HG03354 (cell line): ENCODE measurements around the gene POLD2.

ENCODE experiments used
- ATAC-seq: cut with Tn5 transposase; IDR thresholded peaks from one replicate; pipeline ENCODE4 v1.9.1; 2021; ENCODE audit warnings: mild to moderate bottlenecking; ENCODE audit not compliant: unreplicated experiment, poor library complexity, severe bottlenecking

POLD2 gene

DNA sequence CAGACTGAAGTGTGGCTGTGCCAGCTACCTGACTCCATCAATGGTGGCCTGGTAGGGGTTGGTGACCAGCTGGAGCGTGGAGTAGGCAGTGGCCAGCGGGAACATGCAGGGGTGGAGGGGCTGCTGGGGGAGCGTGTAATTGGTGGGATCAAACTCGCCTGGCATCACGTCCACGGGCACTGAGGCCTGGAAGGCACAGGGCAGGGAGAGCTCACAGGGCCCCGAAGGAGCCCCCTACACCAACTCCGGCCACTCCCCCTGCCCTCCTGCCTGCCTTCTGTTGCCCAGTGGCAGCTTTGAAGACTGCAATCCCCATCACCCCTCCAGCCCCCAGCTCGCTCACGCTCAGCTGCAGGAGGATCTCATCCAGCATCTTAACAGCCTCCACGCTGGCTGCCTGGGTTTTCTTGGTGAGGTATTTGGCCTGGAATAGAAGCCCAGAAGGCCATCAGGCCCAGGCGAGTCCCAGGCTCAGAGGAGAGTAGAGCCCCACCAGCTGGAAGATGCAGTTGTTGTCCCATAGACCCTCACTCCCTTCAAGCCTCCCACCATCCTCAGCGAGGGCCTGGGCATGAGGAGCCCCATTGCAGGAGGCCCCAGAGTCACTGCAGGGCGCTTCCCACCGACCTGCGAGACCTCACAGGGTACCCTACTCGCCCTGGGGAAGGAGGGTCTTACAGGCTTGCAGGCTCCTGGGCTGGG, 7.1 kb downstream of the POLD2 start:
- ATAC-seq, result no peak

DNA sequence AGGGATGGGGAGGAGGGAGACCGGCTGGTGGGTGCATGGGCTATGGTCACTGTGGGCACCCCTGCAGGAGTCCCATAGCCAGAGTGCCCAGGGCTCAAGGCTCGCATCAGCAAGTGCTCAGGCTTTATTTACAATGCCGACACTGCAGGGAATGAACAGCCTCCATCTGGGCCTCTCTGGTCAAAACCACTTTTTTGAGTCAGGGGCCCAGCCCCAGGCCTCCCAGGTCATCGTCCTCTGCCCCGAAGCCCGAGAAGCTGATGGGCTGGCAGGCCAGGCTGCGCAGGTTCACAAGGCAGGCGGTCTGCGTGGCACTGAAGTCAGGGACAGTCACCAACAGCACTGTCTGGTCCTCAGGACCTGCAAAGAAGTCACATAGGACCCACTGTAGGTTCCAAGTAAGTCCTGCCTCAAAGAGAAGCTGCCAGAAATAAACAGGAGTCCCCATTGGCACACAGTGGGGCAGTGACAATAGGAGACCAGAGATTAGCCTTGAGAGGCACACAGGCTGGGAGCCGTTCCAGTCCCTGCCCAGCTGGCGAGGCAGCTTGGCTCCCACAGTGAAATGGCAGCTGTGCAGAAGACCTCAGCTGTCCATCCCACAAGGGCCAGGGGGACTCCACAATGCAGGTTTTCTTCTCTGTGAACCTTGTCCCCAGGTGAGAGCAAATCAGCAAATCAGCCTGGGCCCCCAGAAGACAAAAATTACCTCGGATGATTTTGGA, 8.6 kb downstream of the POLD2 start:
- no peak for ATAC-seq

DNA sequence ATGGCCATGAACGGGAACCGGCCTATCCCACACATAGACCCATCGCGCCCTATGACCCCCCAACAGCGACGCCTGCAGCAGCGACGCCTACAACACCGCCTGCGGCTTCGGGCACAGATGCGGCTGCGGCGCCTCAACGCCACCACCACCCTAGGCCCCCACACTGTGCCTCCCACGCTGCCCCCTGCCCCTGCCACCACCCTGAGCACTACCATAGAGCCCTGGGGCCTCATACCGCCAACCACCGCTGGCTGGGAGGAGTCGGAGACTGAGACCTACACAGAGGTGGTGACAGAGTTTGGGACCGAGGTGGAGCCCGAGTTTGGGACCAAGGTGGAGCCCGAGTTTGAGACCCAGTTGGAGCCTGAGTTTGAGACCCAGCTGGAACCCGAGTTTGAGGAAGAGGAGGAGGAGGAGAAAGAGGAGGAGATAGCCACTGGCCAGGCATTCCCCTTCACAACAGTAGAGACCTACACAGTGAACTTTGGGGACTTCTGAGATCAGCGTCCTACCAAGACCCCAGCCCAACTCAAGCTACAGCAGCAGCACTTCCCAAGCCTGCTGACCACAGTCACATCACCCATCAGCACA, 9.5 kb downstream of the POLD2 start:
- no peak for ATAC-seq

DNA sequence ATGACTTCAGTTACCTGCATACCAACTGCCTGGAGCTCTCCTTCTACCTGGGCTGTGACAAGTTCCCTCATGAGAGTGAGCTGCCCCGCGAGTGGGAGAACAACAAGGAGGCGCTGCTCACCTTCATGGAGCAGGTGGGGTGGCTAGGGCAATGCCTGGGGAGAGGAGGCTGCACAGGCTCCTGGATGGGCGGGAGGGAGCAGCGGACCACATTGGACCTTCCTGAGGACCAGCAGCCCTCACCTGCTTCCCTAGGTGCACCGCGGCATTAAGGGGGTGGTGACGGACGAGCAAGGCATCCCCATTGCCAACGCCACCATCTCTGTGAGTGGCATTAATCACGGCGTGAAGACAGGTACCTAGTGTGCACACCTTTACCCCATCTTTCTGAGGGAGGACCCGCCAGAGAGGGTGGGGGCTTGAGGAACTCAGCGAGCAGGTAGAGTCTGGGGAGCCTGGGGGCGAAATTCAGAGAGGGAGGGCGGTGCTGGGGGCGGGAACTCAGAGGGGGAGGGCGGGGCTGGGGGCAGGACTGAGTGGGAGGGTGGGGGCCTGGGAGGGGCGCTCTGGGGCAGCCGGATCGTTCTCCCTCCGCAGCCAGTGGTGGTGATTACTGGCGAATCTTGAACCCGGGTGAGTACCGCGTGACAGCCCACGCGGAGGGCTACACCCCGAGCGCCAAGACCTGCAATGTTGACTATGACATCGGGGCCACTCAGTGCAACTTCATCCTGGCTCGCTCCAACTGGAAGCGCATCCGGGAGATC, 10.2 kb downstream of the POLD2 start:
- ATAC-seq, result no peak

DNA sequence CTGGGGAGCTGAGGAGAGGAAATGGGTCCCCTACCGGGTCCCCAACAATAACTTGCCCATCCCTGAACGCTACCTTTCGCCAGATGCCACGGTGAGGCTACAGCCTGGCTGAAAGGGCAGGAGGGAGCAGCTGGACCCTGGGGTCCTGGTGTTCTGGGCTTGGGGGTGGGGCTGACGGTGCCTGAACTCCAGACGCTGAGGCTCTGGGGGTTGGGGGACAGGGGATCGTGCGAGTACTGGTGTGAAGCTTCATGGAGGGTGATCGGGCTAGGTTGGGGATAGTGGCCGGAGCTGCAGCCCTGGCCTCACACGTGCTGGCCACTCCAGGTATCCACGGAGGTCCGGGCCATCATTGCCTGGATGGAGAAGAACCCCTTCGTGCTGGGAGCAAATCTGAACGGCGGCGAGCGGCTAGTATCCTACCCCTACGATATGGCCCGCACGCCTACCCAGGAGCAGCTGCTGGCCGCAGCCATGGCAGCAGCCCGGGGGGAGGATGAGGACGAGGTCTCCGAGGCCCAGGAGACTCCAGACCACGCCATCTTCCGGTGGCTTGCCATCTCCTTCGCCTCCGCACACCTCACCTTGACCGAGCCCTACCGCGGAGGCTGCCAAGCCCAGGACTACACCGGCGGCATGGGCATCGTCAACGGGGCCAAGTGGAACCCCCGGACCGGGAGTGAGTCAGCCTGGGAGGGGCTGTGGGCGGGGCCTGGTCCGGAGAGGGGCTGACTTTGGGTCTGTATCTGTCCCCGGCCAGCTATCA, 10.9 kb downstream of the POLD2 start:
- no peak for ATAC-seq

DNA sequence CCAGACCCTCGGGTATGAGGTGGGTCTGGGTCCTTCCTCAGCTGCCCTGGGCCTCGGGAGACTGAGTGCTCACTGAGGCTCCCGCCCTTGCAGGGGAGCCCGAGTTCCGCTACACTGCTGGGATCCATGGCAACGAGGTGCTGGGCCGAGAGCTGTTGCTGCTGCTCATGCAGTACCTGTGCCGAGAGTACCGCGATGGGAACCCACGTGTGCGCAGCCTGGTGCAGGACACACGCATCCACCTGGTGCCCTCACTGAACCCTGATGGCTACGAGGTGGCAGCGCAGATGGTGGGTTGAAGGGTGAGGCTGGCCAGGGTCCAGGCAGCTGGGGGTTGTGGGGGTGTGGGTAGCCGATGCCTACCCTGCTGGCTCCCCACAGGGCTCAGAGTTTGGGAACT, 11.6 kb downstream of the POLD2 start:
- no peak for ATAC-seq

DNA sequence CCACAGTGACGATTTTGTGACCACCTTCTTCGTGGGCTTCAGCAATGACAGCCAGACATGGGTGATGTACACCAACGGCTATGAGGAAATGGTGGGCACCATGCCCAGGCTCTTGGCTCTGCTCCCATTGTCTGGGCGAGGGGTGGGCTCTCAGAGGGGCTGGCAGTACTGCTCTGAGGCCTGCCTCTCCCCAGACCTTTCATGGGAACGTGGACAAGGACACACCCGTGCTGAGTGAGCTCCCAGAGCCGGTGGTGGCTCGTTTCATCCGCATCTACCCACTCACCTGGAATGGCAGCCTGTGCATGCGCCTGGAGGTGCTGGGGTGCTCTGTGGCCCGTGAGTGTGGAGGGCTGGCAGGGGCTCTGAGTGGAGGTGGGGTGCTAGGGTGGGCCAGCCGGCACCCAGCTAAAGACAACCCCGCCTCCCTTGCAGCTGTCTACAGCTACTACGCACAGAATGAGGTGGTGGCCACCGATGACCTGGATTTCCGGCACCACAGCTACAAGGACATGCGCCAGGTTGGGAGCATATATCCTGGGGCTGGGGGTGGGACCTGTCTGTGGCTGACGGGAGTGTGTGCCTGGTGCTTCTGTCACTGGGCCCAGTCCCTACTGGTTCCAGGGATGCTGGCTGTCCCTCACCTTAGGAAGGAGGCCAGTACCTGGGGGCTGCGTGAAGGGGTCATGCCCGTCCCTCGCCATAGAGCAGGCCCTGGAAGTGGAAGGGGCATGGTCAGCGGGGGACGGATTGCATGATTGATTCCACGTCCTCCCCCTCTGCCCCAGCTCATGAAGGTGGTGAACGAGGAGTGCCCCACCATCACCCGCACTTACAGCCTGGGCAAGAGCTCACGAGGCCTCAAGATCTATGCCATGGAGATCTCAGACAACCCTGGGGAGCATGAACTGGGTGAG, 12.4 kb downstream of the POLD2 start:
- no peak for ATAC-seq

DNA sequence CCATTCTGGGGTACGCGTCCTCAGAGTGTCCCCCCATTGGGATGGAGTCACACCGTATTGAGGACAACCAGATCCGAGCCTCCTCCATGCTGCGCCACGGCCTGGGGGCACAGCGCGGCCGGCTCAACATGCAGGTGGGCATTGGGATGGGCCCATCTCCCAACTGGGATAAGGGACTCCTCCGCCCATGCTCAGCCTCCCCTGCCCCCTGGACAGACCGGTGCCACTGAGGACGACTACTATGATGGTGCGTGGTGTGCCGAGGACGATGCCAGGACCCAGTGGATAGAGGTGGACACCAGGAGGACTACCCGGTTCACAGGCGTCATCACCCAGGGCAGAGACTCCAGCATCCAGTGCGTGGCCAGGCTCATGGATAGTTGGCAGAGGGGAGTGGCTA, 13.4 kb downstream of the POLD2 start:
- no peak for ATAC-seq

DNA sequence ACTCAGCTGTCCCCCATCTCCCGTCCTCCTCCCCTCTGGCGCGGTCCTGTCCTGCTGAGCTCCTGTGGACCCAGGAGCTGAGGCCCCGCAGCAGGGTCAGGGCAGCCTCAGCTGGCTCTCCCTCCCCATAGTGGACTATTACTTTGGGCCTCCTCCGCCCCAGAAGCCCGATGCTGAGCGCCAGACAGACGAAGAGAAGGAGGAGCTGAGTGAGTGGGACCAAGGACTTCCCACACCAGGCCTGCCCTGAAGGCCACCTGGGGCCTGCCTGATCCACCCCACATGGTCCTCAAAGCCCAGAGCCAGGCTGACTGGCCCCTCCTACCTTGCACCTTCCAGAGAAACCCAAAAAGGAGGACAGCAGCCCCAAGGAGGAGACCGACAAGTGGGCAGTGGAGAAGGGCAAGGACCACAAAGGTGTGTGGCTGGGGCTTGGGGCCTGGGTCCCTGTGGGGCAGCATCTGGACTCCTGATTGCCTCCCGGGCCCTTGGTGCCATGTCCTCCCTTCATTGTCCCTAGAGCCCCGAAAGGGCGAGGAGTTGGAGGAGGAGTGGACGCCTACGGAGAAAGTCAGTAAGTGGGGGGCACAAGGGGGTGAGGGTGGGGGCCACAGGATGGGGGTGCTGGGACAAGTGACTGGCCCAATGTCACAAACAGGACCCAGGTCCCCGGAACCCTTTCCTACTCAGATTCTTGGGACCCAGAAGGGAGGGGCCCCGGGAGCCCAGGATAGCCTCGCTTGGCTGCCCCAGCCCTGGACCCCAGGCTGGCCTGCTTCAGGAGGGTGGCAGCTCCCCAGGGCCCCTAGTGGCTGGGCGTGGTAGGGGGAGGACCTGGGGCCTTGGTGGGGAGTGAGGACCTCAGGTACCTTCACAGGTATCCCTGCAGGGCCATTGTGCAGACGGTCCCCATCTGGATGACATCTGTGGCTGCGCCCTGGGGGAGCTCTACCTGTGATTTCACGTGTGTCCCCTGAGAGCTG, 14.3 kb downstream of the POLD2 start:
- no peak for ATAC-seq

DNA sequence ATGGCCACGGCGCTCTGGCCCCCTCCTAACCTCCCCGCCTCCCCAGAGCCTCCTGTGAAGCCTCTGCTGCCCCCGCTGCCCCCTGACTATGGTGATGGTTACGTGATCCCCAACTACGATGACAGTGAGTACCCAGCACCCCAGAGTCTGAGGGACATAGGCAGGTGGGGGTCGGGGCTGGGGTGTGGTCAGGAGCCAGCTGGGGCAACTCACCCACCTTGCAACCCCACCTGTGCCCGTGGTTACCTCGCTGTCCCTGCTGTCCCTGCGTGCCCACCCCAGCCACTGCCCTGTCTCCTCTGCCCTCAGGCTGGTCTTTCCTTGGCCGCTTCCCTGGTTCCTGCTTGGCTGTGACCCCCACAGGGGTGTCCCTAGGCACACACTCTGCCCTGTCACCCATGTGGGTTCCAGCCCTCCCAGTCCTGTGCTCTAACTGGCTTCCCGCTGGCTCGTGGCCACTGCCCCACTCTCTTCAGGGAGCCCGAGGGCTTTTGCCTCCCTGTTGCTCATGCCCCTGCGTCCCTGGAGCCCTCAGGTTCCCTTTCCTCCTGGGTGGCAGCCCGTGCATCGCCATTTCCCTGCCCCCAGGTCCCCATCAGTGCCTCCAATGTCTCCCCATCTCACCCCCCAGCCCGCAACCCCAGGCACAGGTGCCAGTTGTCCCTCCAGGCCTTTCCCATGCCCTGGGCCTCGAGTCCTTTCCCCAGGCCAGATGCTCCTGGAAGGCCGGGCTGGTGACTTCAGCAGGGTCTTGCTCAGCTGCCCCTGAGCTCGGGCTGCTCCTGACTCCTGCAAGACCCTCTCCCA, 15.2 kb downstream of the POLD2 start:
- ATAC-seq, result no peak

DNA sequence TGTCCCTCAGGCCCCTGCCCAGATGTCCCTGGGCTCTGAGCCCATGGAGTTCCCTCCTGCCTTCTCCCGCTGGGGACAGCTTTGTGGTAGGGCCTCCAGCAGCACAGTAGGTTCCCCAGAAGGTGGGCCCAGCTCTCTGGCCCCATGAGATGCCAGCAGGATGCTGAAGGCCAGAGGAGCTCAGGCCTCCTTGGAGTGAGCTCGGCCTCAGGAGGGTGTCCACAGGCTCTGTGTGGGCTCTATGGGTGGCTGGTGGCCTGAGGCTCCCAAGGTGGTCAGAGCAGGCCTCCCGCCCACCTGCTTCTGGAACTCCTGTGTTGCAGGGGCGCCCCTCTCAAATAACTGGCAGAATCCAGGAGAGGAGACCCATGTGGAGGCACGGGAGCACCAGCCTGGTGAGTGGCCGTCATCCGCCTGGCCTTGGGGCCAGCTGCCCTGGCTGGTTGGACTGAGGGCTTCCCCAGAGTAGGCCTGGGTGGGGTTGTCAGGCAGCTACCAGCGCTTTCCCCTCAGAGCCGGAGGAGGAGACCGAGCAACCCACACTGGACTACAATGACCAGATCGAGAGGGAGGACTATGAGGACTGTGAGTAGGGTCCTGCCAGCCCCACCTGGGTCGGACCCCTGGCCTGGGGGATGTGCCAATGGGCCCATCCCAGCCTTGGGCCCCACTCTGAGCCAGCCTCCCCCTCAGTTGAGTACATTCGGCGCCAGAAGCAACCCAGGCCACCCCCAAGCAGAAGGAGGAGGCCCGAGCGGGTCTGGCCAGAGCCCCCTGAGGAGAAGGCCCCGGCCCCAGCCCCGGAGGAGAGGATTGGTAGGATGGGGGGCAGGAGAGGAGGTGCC, 16.0 kb downstream of the POLD2 start:
- ATAC-seq, result no peak

DNA sequence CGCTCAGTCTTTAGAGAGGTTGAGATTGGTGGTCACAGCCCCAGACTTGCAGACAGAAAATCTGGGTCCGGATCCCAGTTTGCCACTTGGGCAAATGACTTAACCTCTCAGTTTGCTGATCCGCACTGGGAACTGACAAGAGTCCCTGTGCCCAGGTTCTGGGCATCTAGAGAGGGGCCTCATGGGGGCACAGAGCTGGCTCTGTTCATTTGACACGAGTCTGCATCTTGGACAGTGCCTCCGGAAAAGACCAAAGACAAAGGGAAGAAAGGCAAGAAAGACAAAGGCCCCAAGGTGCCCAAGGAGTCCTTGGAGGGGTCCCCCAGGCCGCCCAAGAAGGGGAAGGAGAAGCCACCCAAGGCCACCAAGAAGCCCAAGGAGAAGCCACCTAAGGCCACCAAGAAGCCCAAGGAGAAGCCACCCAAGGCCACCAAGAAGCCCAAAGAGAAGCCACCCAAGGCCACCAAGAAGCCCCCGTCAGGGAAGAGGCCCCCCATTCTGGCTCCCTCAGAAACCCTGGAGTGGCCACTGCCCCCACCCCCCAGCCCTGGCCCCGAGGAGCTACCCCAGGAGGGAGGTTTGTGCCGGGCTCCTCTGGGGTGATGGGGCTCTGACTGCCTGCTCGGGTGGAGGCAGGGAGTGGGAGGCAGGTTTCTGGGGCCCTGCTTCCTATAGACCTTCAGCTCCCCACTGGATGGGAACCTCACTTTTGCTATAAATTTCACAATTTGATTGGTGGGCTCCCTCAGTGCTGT, 16.9 kb downstream of the POLD2 start:
- ATAC-seq, result no peak

DNA sequence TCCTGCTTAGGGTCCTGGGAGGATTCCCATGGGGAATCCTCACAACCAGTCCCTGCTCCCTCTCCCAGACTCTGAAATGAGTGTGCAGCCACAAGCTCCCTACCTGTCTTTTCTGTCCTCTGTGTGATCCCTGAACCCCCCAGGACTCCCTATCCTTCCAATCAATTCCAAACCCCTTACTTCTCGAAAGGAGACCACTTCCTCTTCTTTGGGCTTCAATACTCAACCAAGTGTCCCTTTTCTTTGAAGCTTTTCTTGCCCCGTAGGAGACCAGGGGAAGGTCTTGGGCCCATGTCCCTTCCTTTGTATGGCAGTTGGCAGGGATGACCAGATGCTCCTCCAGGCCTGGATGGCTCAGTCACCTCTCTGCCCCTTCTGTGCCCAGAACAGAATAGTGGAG, 17.5 kb downstream of the POLD2 start:
- ATAC-seq, result no peak

DNA sequence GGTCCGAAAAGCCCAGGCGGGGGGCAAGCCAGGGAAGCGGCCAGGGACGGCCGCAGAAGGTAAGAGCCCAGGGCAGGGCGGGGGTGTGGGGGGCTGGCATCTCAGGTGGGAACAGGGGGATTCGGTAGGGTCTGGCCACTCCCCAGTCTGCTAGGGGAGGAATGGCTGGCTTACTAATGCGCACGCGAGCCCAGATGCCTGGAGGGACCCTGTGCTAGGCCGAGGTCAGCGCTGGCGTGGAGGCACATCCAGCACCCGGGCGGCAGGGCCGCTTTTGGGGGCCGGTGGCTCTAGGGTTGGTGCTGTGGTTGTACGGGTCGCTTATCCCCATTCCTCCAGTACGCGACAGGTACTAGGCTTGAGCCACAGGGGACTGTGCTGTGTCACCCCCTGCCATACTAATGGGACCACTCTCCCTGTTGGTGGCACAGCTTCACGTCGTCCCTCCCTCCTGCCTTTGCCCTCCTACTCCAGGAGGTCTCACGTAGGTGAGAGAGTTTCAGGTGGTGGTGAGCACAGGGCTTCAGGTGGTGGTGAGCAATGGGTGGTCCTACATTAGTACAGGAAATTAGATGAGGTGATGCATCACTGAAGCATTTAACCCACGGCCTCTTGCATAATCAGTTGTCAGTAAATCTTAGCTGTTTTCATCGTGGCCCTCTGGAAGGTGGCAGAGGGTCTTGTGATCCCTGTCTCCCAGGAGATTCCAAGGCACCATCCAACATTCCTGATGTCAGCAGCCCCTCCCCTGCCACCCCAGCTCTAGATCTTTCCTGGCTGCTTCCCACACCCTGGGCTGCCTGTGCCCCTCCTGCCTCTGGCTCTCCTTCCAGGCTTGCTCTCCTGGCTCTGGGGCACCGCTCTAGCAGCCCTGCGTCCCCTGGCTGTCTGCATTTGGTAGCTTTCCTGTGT, 18.2 kb downstream of the POLD2 start:
- no peak for ATAC-seq
